ENCODE measurements around the gene NFASC.

- TF ChIP-seq EZH2 (IDR thresholded peaks at IDR 0.05; ENCODE audit: insufficient read depth, low read length) (no peak), CTCF (IDR thresholded peaks at IDR 0.05; ENCODE audit: insufficient read depth, low read depth, low read length) (no peak)
Observed at GRCh38 chr1:204888294-204888693, 17.6 kb downstream of the NFASC start.

Data from astrocyte (in vitro differentiated cells and primary cell).